Measurements from ENCODE around the gene SLC39A11. TPM values are rescaled to one million over a fixed set of nuclear protein-coding genes. Genes with fewer than 3 reads are reported as not detected.

The SLC39A11 gene
- total RNA-seq = 20.3 and 21.3 TPM in 2 replicates

GRCh38 chr17:73092523-73093135, at the start of gene SLC39A11:
Gene SLC39A11 (minus strand): TSS chr17:73092688. CDS start chr17:73088764, 3,924 bp downstream.

Other genes starting within 250 kb of the SLC39A11 start
- under 0.01 TPM in 1 of 2 replicates, not detected in the other for gene SSTR2, start 72.3 kb upstream of the SLC39A11 start, total RNA-seq
- gene COG1, start 100.4 kb upstream of the SLC39A11 start, total RNA-seq = 13.4 and 14.3 TPM in 2 replicates
- gene CPSF4L, start 169.2 kb upstream of the SLC39A11 start, total RNA-seq = 0.09 TPM in 1 of 2 replicates, not detected in the other
- gene CDC42EP4, start 219.3 kb upstream of the SLC39A11 start, total RNA-seq = 29.3 and 46.3 TPM in 2 replicates